IPS-18c (cell line): ENCODE data around the gene SOX13.
"Not testable (repeated sequence)": the region's sequence is repeated elsewhere in the genome, so short reads cannot be mapped to it uniquely, and the experiment has no call there.

ENCODE experiments used
- H3K4me3 ChIP-seq: 2 replicates; pipeline ENCODE4 v1.7.0; 2013; ENCODE audit warnings: low read depth, mild to moderate bottlenecking, low read length, moderate library complexity; ENCODE audit not compliant: insufficient read depth
- H3K9me3 ChIP-seq: one replicate; pipeline ENCODE4 v1.6.1; 2013; ENCODE audit warnings: mild to moderate bottlenecking, low read length, moderate library complexity; ENCODE audit not compliant: control insufficient read depth, insufficient read depth

Gene SOX13

GRCh38 chr1:204080163-204080903 lies 7.4 kb downstream of the SOX13 start:
- Histone ChIP-seq H3K9me3 (no peaks in the 10 kb centered on the region), H3K4me3 (no peak overlapping the region; the same call in 1 of the 2 replicates)

GRCh38 chr1:204081164-204081790 lies 8.4 kb downstream of the SOX13 start:
- Histone ChIP-seq H3K9me3 (no peaks in the 10 kb centered on the region), H3K4me3 (no peak overlapping the region)

GRCh38 chr1:204081791-204082513 lies 9.0 kb downstream of the SOX13 start:
- H3K4me3 ChIP-seq, result no peak overlapping the region; the same call in 1 of the 2 replicates

DNA sequence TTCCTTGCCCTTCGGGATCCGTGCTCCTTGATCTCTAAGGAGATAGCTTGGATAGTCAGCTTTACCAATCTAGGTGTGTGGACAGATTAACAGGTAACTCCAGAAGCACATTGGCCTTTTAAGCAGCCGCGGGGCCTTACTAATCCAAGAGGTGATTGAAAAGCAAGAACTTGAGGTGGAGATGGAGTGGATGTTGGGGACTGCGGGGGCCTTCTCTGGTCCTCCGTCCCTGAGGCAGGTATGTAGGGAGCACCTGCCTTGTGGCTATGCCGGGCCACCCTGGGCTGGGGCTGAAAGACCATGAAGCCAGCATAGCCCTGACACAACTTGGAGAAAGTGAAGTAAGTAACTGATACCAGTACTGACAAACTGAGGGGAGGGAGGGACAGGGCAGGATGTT lies 10.6 kb downstream of the SOX13 start:
- H3K4me3 ChIP-seq, result no peak overlapping the region
- no peaks in the 10 kb centered on the region for H3K9me3 ChIP-seq

More at GRCh38 chr1:204081791-204082513, 9.0 kb downstream of the SOX13 start:
- H3K9me3 ChIP-seq, result no peaks in the 10 kb centered on the region

DNA sequence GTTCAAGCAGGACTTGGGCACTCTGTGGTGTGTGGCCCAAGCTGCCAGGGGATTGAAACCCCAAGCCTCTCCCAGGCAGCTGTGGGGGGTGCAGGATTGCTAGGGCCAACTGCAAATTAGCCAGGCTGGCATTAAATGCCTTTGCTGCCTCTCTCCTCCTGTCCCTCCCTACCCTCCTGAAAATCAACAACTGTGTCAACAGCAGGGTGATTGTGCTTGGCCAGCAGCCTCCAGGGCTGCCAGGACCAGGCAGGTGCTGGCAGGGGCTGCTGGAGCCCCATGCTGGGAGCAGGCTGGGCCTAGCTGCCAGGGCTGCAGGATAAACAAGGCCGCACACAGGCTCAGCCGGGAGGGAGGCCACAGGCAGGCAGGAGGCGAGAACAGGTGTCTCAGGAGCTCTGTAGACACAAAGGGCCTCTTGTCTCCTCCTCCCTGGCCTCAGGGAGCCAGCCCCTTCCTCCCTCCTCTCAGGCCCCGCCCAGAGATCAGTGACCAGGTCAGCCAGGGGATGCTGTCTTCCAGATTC lies 11.4 kb downstream of the SOX13 start:
- no peak overlapping the region for H3K4me3 ChIP-seq

GRCh38 chr1:204085876-204086275 lies 13.0 kb downstream of the SOX13 start:
- Histone ChIP-seq H3K4me3 (no peak overlapping the region), H3K9me3 (no peaks in the 10 kb centered on the region)

More for the DNA sequence above, 11.4 kb downstream of the SOX13 start:
- no peaks in the 10 kb centered on the region for H3K9me3 ChIP-seq

DNA sequence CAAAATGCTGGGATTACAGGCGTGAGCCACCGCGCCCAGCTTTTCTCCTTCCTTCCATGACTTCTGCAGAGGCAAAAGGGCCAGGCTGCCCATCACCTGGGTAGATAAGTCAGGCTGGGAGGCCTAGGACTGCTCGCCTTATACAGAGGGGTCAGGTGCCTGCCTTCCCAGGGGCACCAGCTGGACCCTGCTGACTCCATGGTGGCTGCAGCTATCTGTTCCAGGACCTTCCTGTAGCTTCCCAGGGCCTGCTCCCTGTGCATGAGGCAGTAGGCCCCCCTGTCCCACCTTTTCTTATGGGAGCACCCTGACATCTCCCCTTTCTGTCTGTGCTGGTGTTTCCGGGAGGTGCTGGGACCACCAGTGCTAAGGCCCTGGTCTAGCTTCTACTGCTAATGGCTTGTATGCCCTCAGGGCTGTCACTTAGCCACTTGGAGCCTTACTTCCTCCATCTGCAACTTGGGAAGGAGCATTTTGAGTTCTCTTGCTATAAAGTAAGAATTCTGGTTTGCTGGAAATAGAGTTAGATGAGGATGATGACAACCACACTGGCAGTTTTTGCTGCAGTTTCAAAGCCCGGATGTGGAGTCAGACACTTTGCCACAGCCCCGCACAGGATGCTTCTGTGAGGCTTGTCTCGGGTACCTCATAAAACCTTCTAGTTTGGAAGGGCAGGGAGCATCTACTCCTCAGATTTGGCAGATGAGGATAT lies 14.4 kb downstream of the SOX13 start:
- Histone ChIP-seq H3K9me3 (no peaks in the 10 kb centered on the region), H3K4me3 (no peak overlapping the region)

GRCh38 chr1:204087893-204088528 lies 15.1 kb downstream of the SOX13 start:
- H3K9me3 ChIP-seq, result no peaks in the 10 kb centered on the region

GRCh38 chr1:204088596-204088995 lies 15.7 kb downstream of the SOX13 start:
- Histone ChIP-seq H3K9me3 (no peaks in the 10 kb centered on the region), H3K4me3 (no peak overlapping the region)

More at GRCh38 chr1:204087893-204088528, 15.1 kb downstream of the SOX13 start:
- H3K4me3 ChIP-seq, result no peak overlapping the region

GRCh38 chr1:204089044-204089751 lies 16.3 kb downstream of the SOX13 start:
- Histone ChIP-seq H3K9me3 (no peaks in the 10 kb centered on the region), H3K4me3 (no peak overlapping the region)

DNA sequence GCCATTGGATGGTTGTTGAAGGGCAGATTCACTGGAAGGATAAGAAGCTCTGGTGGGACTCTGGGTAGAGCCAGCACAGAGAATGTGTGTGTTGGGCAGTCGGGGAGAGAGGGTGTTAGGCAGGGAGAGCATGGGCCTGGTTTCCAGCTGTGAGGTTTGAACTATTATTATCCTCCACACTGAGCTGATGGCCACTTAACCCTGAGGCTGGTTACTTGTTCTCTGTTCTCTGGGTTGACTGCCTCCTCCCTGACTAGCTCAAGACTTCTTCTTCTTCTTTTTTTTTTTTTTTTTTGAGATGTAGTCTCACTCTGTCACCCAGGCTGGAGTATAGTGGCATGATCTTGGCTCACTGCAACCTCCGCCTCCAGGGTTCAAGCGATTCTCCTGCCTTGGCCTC lies 17.2 kb downstream of the SOX13 start:
- not testable (repeated sequence) for H3K4me3 ChIP-seq, H3K9me3 ChIP-seq

DNA sequence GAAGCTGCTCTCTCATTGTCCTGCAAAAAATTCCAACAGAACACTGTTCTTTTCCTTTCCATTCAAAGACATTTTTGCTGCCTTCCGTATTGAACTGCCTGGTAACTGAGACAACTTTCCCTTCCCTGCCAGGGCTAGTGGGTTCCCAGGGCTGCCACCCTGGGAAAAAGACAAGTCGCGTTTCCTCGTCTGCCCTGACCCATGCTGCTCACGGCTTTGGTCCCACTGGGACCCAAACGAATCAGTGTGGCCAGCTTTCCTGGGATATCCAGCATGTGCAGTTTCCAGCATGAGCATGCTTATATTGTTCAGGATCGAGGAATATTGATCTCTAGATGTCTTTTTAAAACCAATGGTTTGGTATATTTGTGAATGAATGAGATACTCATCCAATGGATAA lies 18.2 kb downstream of the SOX13 start:
- H3K4me3 ChIP-seq, result no peak overlapping the region
- H3K9me3 ChIP-seq, result no peaks in the 10 kb centered on the region

GRCh38 chr1:204091787-204092312 lies 18.9 kb downstream of the SOX13 start:
- Histone ChIP-seq H3K9me3 (no peaks in the 10 kb centered on the region), H3K4me3 (no peak overlapping the region)

DNA sequence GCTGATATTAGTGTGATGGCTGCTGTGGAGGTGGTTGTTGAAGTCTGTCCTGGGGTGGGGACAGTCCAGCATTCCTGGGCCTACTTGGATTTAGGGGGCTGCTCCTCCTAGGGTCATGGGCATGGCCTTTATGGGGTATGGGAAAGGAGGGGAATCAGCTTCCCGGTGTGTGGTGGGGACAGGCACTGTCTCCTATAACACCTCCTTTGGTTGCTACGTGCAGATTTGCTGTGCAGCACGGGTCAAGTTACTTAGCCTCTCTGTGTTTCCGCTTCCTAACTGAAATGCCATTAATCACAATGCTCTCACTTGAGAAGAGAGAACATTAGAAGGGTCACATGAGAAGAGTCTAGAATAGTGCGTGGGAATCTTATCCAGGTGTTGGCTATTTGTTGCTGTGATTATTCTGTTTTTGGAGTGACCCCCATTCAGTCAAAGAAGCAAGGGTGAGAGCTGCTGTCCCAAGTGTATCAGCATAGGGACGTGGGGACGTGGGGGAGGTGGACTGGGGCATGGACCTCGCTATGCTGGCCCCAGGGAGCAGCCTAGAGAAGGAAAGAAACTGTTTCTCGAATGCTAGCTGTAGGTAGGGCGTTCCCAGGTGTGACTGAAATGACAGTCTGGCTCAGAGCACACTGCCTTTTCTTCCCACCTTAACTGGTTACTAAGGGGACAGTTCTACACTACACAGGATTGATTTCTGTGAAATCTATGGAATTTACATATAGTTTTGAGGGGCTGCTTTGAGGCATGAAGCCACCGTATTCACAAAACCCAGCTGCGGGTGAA lies 19.9 kb downstream of the SOX13 start:
- no peak overlapping the region for H3K4me3 ChIP-seq
- no peaks in the 10 kb centered on the region for H3K9me3 ChIP-seq

GRCh38 chr1:204093421-204093717 lies 20.5 kb downstream of the SOX13 start:
- Histone ChIP-seq H3K4me3 (no peak overlapping the region), H3K9me3 (no peaks in the 10 kb centered on the region)
